DMS53 (cell line): Measurements from ENCODE around the gene DENND1A.

Experiments used
- DNase-seq: peaks from one replicate; lab custom pipeline; 2025; lab: John Stamatoyannopoulos, UW

DENND1A gene

GRCh38 chr9:123426406-123426805 lies 503.5 kb downstream of the DENND1A start:
- DNase-seq, result peak; percentile 33

GRCh38 chr9:123425836-123426365 lies 504.0 kb downstream of the DENND1A start:
- no peak for DNase-seq

GRCh38 chr9:123425261-123425821 lies 504.6 kb downstream of the DENND1A start:
- no peak for DNase-seq

- no peak for DNase-seq
Measured at GRCh38 chr9:123424552-123425225, 505.2 kb downstream of the DENND1A start.

GRCh38 chr9:123424131-123424530 lies 505.8 kb downstream of the DENND1A start:
- DNase-seq, result no peak

GRCh38 chr9:123423311-123423640 lies 506.6 kb downstream of the DENND1A start:
- DNase-seq, result no peak

GRCh38 chr9:123422635-123423310 lies 507.2 kb downstream of the DENND1A start:
- no peak for DNase-seq

GRCh38 chr9:123421801-123422455 lies 508.0 kb downstream of the DENND1A start:
- no peak for DNase-seq

GRCh38 chr9:123421186-123421585 lies 508.7 kb downstream of the DENND1A start:
- no peak for DNase-seq

- DNase-seq, result no peak
Measured at GRCh38 chr9:123420592-123421111, 509.3 kb downstream of the DENND1A start.

- DNase-seq, result no peak
Measured at GRCh38 chr9:123419721-123420591, 510.0 kb downstream of the DENND1A start.

GRCh38 chr9:123419091-123419490 lies 510.8 kb downstream of the DENND1A start:
- no peak for DNase-seq

- no peak for DNase-seq
Measured at GRCh38 chr9:123418506-123418905, 511.4 kb downstream of the DENND1A start.

GRCh38 chr9:123418052-123418430 lies 511.9 kb downstream of the DENND1A start:
- DNase-seq, result no peak

GRCh38 chr9:123417289-123418051 lies 512.5 kb downstream of the DENND1A start:
- DNase-seq, result no peak

- DNase-seq, result no peak
Measured at GRCh38 chr9:123416176-123416575, 513.8 kb downstream of the DENND1A start.

- DNase-seq, result no peak
Measured at GRCh38 chr9:123414936-123415930, 514.7 kb downstream of the DENND1A start.

- DNase-seq, result no peak
Measured at GRCh38 chr9:123414204-123414603, 515.7 kb downstream of the DENND1A start.

- DNase-seq, result no peak
Measured at GRCh38 chr9:123412171-123412820, 517.6 kb downstream of the DENND1A start.
